Loucy (cell line): ENCODE data around the gene CAST.

Source experiments
- H2AFZ ChIP-seq: fragments of 200-600 bp; sonication (generic); 2 replicates; pipeline ENCODE4 v1.6.0; 2016; ENCODE audit warnings: antibody characterized with exemption, mild to moderate bottlenecking, low read length, moderate library complexity
- H3F3A ChIP-seq: fragments of 200-600 bp; 2 replicates; pipeline ENCODE4 v1.6.0; 2016; ENCODE audit warnings: antibody characterized with exemption, low read depth, mild to moderate bottlenecking
- H3K27me3 ChIP-seq: fragments of 200-600 bp; sonication (generic); 2 replicates; pipeline ENCODE4 v1.6.1; 2014; ENCODE audit warnings: low read length, mild to moderate bottlenecking; ENCODE audit not compliant: insufficient read depth, poor library complexity, severe bottlenecking
- H3K36me3 ChIP-seq: fragments of 200-600 bp; sonication (generic); 2 replicates; pipeline ENCODE4 v1.6.1; 2016; ENCODE audit warnings: low read length; ENCODE audit not compliant: insufficient read depth
- H3K4me1 ChIP-seq: fragments of 200-600 bp; sonication (generic); 2 replicates; pipeline ENCODE4 v1.5.1; 2014; ENCODE audit warnings: low read length, mild to moderate bottlenecking; ENCODE audit not compliant: insufficient read depth, poor library complexity, severe bottlenecking
- H3K4me2 ChIP-seq: fragments of 200-600 bp; sonication (generic); 2 replicates; pipeline ENCODE4 v1.6.0; 2014; ENCODE audit warnings: antibody characterized with exemption, low read length, low read depth, mild to moderate bottlenecking; ENCODE audit not compliant: poor library complexity, severe bottlenecking
- H3K4me3 ChIP-seq: fragments of 200-600 bp; sonication (generic); 2 replicates; pipeline ENCODE4 v1.5.1; 2014; ENCODE audit warnings: low read length, mild to moderate bottlenecking, mixed read lengths; ENCODE audit not compliant: poor library complexity, severe bottlenecking
- H3K79me2 ChIP-seq: fragments of 200-600 bp; sonication (generic); 2 replicates; pipeline ENCODE4 v1.6.1; 2014; ENCODE audit warnings: low read length; ENCODE audit not compliant: insufficient read depth
- H3K9ac ChIP-seq: fragments of 200-600 bp; sonication (generic); 2 replicates; pipeline ENCODE4 v1.6.0; 2014; ENCODE audit warnings: mild to moderate bottlenecking, low read depth, low read length, moderate library complexity; ENCODE audit not compliant: poor library complexity, severe bottlenecking
- H3K9me2 ChIP-seq: fragments of 200-600 bp; sonication (generic); replicated peaks from 2 replicates; pipeline ENCODE4 v1.6.1; 2016; ENCODE audit warnings: low read depth, low read length, mixed read lengths
- H3K9me3 ChIP-seq: fragments of 200-600 bp; sonication (generic); 2 replicates; pipeline ENCODE4 v1.6.1; 2014; ENCODE audit warnings: mild to moderate bottlenecking, antibody characterized with exemption, low read length, low read depth; ENCODE audit not compliant: insufficient read depth
- H4K20me1 ChIP-seq: fragments of 200-600 bp; sonication (generic); 2 replicates; pipeline ENCODE4 v1.6.0; 2014; ENCODE audit warnings: antibody characterized with exemption, low read length, mild to moderate bottlenecking; ENCODE audit not compliant: insufficient read depth, poor library complexity, severe bottlenecking
- EZH2phosphoT487 ChIP-seq: fragments of 200-600 bp; IDR thresholded peaks from 2 replicates; pipeline ENCODE4 v1.6.1; 2018; ENCODE audit warnings: antibody characterized with exemption, mild to moderate bottlenecking, moderate library complexity, borderline replicate concordance
- TF ChIP-seq, protein P1 (sequence below): fragments of 200-600 bp; sonication (generic); conservative IDR thresholded peaks from 2 replicates; pipeline ENCODE4 v1.5.1; 2014; ENCODE audit warnings: mild to moderate bottlenecking, antibody characterized with exemption, low read length

Gene CAST

GRCh38 chr5:96679293-96679692 lies 17.1 kb downstream of the CAST start:
- Histone ChIP-seq H3K27me3 (no peaks in the 10 kb centered on the region), H2AFZ (no peak overlapping the region), H3K4me3 (no peak overlapping the region), H3K79me2 (no peaks in the 10 kb centered on the region), H3K4me1 (no peaks in the 10 kb centered on the region), H3K9me2 (no peaks in the 10 kb centered on the region), H4K20me1 (no peaks in the 10 kb centered on the region), H3K9me3 (no peaks in the 10 kb centered on the region), H3F3A (no peaks in the 10 kb centered on the region; the same call in 1 of the 2 replicates), H3K4me2 (no peak overlapping the region), H3K9ac (no peak overlapping the region), H3K36me3 (no peaks in the 10 kb centered on the region)
- TF ChIP-seq, protein P1, sequence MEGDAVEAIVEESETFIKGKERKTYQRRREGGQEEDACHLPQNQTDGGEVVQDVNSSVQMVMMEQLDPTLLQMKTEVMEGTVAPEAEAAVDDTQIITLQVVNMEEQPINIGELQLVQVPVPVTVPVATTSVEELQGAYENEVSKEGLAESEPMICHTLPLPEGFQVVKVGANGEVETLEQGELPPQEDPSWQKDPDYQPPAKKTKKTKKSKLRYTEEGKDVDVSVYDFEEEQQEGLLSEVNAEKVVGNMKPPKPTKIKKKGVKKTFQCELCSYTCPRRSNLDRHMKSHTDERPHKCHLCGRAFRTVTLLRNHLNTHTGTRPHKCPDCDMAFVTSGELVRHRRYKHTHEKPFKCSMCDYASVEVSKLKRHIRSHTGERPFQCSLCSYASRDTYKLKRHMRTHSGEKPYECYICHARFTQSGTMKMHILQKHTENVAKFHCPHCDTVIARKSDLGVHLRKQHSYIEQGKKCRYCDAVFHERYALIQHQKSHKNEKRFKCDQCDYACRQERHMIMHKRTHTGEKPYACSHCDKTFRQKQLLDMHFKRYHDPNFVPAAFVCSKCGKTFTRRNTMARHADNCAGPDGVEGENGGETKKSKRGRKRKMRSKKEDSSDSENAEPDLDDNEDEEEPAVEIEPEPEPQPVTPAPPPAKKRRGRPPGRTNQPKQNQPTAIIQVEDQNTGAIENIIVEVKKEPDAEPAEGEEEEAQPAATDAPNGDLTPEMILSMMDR, result no peak
- TF ChIP-seq EZH2phosphoT487, result no peak

- H3K79me2 ChIP-seq, result no peaks in the 10 kb centered on the region
- TF ChIP-seq, protein P1, result no peak
- TF ChIP-seq EZH2phosphoT487, result no peak
- H2AFZ ChIP-seq, result no peak overlapping the region
- no peaks in the 10 kb centered on the region for H3K27me3 ChIP-seq
- H3K4me2 ChIP-seq, result no peak overlapping the region
- H3K36me3 ChIP-seq, result no peaks in the 10 kb centered on the region
- H3K9ac ChIP-seq, result no peak overlapping the region
- no peaks in the 10 kb centered on the region for H3F3A ChIP-seq
- no peaks in the 10 kb centered on the region for H3K9me3 ChIP-seq
- H3K9me2 ChIP-seq, result no peaks in the 10 kb centered on the region
- no peak overlapping the region for H3K4me3 ChIP-seq
- no peaks in the 10 kb centered on the region for H4K20me1 ChIP-seq
- no peaks in the 10 kb centered on the region for H3K4me1 ChIP-seq
Observed at GRCh38 chr5:96680759-96681470, 18.7 kb downstream of the CAST start.

DNA sequence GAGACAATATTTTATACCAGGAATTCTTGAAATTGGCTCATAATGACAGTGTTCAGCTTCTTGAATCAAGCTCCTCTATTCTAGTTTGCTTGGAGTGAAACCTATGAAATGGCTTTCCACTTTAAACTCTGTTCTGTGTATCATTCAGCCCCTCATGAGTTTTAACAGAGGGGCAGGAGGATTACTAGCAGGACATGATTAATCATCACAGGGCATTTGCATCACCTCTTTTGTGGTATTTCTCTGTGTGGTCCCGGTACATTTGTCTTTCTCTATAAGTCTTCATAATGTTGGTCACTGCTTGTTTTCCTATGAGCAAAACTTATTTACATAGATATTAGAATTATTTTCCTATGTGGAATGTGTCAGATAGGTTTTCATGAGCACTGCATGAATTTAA lies 21.2 kb downstream of the CAST start:
- H3K4me3 ChIP-seq, result no peak overlapping the region
- H3K79me2 ChIP-seq, result no peaks in the 10 kb centered on the region
- H3K27me3 ChIP-seq, result no peaks in the 10 kb centered on the region
- no peaks in the 10 kb centered on the region for H3F3A ChIP-seq
- no peaks in the 10 kb centered on the region for H3K9me2 ChIP-seq
- TF ChIP-seq, protein P1, result no peak
- no peak for TF ChIP-seq EZH2phosphoT487
- peaks cover 4% of the 10 kb centered on the region for H3K4me1 ChIP-seq
- no peaks in the 10 kb centered on the region for H3K36me3 ChIP-seq
- H3K9ac ChIP-seq, result no peak overlapping the region
- H4K20me1 ChIP-seq, result peaks cover 5% of the 10 kb centered on the region
- H2AFZ ChIP-seq, result no peak overlapping the region
- H3K4me2 ChIP-seq, result no peak overlapping the region
- H3K9me3 ChIP-seq, result no peaks in the 10 kb centered on the region
